Lower lobe of right lung (tissue), 2 donors: ENCODE results near the gene EFHC2. TPM values are rescaled to one million over a fixed set of nuclear protein-coding genes. Genes with fewer than 3 reads are reported as not detected.

ENCODE experiments used
- ATAC-seq, 2 donors: fragments of 200-7000 bp; cut with Tn5 transposase; one replicate each; pipeline ENCODE4 v1.9.1; 2020 to 2022; ENCODE audit warnings: mild to moderate bottlenecking in 2 of 2, moderate library complexity in 2 of 2
- DNase-seq: peaks from one replicate; pipeline ENCODE4 v3.0.0-alpha.2; 2020
- H3K27ac ChIP-seq: fragments of 200-600 bp; one replicate; pipeline ENCODE4 v1.8.0; 2022
- H3K27me3 ChIP-seq: fragments of 200-600 bp; one replicate; pipeline ENCODE4 v1.8.0; 2022; ENCODE audit warnings: low read depth
- H3K36me3 ChIP-seq: fragments of 200-600 bp; one replicate; pipeline ENCODE4 v1.8.0; 2022; ENCODE audit warnings: mild to moderate bottlenecking
- H3K4me1 ChIP-seq: fragments of 200-600 bp; one replicate; pipeline ENCODE4 v1.8.0; 2022
- H3K4me3 ChIP-seq: fragments of 200-600 bp; one replicate; pipeline ENCODE4 v1.8.0; 2022; ENCODE audit warnings: mild to moderate bottlenecking
- H3K9me3 ChIP-seq: fragments of 200-600 bp; one replicate; pipeline ENCODE4 v1.8.0; 2022
- intact Hi-C: fragments of 100-400 bp; cut with DNase I; formaldehyde crosslinking; loops from one replicate; pipeline ENCODE4 v1.11.0; 2022
- total RNA-seq: library from RNA; stranded (reverse); fragmentation: NEBNext Ultra II Directional; extraction: Animal tissue kit (Norgen Biotek cat#: 25700); gene quantifications from one replicate; pipeline ENCODE4 v1.2.1, GENCODE V29; 2021
- TF ChIP-seq, protein P1 (sequence below): fragments of 200-600 bp; IDR thresholded peaks from one replicate; pipeline ENCODE4 v1.8.0; 2022; ENCODE audit warnings: antibody characterized with exemption, mild to moderate bottlenecking
- donor health status: DM: no; HTN: yes; CAD: no; lungs with severe emphysema.

Gene EFHC2
- total RNA-seq, 1 donor from 2014 or later, result 2.5 TPM

- ATAC-seq (no peak), DNase-seq (no peak)
- Histone ChIP-seq H3K4me1 (no peaks in the 10 kb centered on the region), H3K9me3 (no peaks in the 10 kb centered on the region), H3K36me3 (no peaks in the 10 kb centered on the region), H3K27me3 (no peaks in the 10 kb centered on the region), H3K27ac (no peak overlapping the region), H3K4me3 (no peak overlapping the region)
- TF ChIP-seq, protein P1, sequence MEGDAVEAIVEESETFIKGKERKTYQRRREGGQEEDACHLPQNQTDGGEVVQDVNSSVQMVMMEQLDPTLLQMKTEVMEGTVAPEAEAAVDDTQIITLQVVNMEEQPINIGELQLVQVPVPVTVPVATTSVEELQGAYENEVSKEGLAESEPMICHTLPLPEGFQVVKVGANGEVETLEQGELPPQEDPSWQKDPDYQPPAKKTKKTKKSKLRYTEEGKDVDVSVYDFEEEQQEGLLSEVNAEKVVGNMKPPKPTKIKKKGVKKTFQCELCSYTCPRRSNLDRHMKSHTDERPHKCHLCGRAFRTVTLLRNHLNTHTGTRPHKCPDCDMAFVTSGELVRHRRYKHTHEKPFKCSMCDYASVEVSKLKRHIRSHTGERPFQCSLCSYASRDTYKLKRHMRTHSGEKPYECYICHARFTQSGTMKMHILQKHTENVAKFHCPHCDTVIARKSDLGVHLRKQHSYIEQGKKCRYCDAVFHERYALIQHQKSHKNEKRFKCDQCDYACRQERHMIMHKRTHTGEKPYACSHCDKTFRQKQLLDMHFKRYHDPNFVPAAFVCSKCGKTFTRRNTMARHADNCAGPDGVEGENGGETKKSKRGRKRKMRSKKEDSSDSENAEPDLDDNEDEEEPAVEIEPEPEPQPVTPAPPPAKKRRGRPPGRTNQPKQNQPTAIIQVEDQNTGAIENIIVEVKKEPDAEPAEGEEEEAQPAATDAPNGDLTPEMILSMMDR, result no peak
- intact Hi-C loops, result no loop called here
Measured at GRCh38 chrX:44232081-44232480, 111.4 kb downstream of the EFHC2 start.

- H3K4me1 ChIP-seq, result no peaks in the 10 kb centered on the region
- no peak for ATAC-seq
- TF ChIP-seq, protein P1, result no peak
- no peak overlapping the region for H3K4me3 ChIP-seq
- DNase-seq, result no peak
- no peaks in the 10 kb centered on the region for H3K27me3 ChIP-seq
- H3K36me3 ChIP-seq, result no peaks in the 10 kb centered on the region
- H3K27ac ChIP-seq, result no peak overlapping the region
- intact Hi-C loops, result no loop called here
- no peaks in the 10 kb centered on the region for H3K9me3 ChIP-seq
Measured at GRCh38 chrX:44228621-44229020, 114.9 kb downstream of the EFHC2 start.

DNA sequence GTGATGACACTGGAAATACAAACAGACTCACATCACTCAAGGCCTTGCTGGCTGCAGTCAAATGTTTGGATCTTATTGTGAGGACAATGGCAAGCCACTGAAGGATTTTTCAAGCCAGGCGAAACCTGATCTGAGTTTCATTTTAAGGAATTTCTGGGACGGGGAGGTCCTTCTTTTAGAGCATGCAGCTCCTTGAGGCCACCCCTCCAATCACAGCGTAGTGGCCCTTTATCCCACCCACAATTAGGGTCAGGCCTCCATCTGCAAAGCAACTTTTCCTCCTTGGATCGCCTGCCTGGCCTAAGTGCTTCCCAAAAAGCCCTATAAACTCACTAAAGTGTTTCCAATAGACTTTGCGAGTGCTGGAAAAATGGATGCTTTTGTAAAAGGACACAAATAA, 115.5 kb downstream of the EFHC2 start:
- no peaks in the 10 kb centered on the region for H3K27me3 ChIP-seq

DNA sequence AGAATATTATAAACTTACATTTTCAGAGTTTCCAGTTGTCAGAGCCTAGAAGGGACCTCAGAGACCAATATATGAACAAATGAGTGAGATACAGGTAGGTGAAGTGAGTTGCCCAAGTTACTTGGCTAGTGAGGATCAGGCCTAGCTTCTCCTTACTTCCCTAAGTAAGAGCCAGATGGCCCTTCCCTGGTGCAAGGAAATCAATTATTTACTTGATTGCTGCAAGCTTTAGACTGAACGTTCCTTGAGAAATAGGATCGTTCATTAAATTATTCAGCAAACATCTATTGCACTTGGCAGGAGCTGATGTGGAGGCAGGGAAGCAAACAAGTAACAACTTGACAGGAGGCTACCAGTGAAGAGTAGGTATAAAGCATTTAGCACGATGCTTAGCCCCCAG, 117.8 kb downstream of the EFHC2 start:
- Histone ChIP-seq H3K4me1 (no peaks in the 10 kb centered on the region), H3K9me3 (no peaks in the 10 kb centered on the region), H3K27ac (no peak overlapping the region), H3K27me3 (no peaks in the 10 kb centered on the region), H3K36me3 (no peaks in the 10 kb centered on the region), H3K4me3 (no peak overlapping the region)
- no peak for DNase-seq
- TF ChIP-seq, protein P1, result no peak
- ATAC-seq, result no peak
- intact Hi-C loops, result no loop called here

More for the DNA sequence above, 115.5 kb downstream of the EFHC2 start:
- intact Hi-C loops, result no loop called here
- DNase-seq (no peak), ATAC-seq (no peak)
- Histone ChIP-seq H3K4me1 (no peaks in the 10 kb centered on the region), H3K36me3 (no peaks in the 10 kb centered on the region), H3K4me3 (no peak overlapping the region), H3K9me3 (no peaks in the 10 kb centered on the region), H3K27ac (no peak overlapping the region)
- TF ChIP-seq, protein P1, result no peak

DNA sequence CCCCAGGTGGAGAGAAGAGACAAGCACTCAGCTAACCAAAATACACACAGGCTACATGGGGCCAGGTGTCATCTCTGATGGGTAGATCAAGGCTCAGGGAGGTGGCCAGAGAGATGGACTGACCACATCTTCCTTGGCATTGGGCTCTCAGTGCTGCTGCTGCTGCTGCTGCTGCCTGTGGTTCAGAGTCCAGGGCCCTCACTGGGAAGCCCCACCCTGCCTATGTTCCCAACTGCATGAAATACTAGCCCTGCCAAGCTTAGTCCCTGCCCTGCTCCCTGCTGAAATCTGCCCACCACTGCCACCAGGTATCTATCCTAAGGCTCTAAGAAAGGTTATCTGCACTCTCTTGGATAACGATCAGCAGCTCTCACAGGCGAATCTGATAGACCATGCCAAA, 118.7 kb downstream of the EFHC2 start:
- Histone ChIP-seq H3K4me3 (no peak overlapping the region), H3K9me3 (no peaks in the 10 kb centered on the region), H3K27ac (no peak overlapping the region), H3K36me3 (no peaks in the 10 kb centered on the region), H3K27me3 (no peaks in the 10 kb centered on the region), H3K4me1 (no peaks in the 10 kb centered on the region)
- TF ChIP-seq, protein P1, result no peak
- ATAC-seq (no peak), DNase-seq (no peak)
- intact Hi-C loops, result no loop called here

- Histone ChIP-seq H3K36me3 (no peaks in the 10 kb centered on the region), H3K4me1 (no peaks in the 10 kb centered on the region), H3K27me3 (no peaks in the 10 kb centered on the region), H3K27ac (no peak overlapping the region), H3K4me3 (no peak overlapping the region), H3K9me3 (no peaks in the 10 kb centered on the region)
- TF ChIP-seq, protein P1, result no peak
- intact Hi-C loops, result no loop called here
- DNase-seq, result no peak
- ATAC-seq, result no peak
Measured at GRCh38 chrX:44223150-44223549, 120.3 kb downstream of the EFHC2 start.
